Spleen (tissue), 7 donors: Measurements from ENCODE around the gene SLC23A2.

Experiments used
- POLR2A ChIP-seq, 3 donors: fragments of 450-650 bp; IDR thresholded peaks; one replicate each; pipeline ENCODE4 v1.5.1; 2017; ENCODE audit warnings: antibody characterized with exemption in 3 of 3, mild to moderate bottlenecking in 1 of 3
- TF ChIP-seq, protein P1 (sequence below), 11 experiments: fragments of 200-600 bp in 7 of 11; fragments of 450-650 bp in 4 of 11; sonication (generic) in 4 of 11; IDR thresholded peaks in 8 of 11; conservative IDR thresholded peaks in 3 of 11; 1 replicate in 7 of 11; 2 replicates in 4 of 11; pipeline versions ENCODE4 v1.4.0 to v1.8.0; 2016 to 2021; ENCODE audit warnings: antibody characterized with exemption in 11 of 11, inconsistent platforms in 4 of 11, mild to moderate bottlenecking in 1 of 11
- donor health status: DM: no; HTN: no; CAD: no; lungs with moderate emphysema.
- donor health status: DM: no; HTN: no; CAD: no.
- donor health status: DM: no; HTN: no; CAD: no.

DNA sequence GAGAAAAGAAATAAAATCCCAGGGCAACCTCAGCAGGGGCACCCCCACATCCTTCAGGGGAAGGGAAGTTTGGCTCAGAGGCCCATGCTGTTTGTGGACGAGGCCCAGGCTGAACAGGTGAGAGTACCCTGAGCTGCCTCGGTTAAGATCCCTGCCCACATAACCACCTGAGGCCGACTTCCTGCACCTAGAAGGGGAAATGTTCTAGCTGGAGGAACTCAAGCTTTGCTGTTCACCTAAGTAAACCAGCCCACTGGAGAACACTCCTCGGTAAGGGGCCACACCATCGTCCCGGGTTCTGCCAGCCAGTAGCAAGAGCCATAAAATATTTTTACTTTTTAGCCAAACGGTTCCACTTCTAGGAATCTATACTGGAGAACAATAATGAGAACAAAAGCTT, 88.2 kb downstream of the SLC23A2 start:
- TF ChIP-seq, protein P1, sequence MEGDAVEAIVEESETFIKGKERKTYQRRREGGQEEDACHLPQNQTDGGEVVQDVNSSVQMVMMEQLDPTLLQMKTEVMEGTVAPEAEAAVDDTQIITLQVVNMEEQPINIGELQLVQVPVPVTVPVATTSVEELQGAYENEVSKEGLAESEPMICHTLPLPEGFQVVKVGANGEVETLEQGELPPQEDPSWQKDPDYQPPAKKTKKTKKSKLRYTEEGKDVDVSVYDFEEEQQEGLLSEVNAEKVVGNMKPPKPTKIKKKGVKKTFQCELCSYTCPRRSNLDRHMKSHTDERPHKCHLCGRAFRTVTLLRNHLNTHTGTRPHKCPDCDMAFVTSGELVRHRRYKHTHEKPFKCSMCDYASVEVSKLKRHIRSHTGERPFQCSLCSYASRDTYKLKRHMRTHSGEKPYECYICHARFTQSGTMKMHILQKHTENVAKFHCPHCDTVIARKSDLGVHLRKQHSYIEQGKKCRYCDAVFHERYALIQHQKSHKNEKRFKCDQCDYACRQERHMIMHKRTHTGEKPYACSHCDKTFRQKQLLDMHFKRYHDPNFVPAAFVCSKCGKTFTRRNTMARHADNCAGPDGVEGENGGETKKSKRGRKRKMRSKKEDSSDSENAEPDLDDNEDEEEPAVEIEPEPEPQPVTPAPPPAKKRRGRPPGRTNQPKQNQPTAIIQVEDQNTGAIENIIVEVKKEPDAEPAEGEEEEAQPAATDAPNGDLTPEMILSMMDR (IDR thresholded peaks at IDR 0.05 in 8 of 11, conservative IDR thresholded peaks at IDR 0.05 in 3 of 11), result no peak
- TF ChIP-seq POLR2A (IDR thresholded peaks at IDR 0.05), result no peak
